Cardiac fibroblast (primary cell): ENCODE results near the gene CCNI2.
"Not testable (repeated sequence)": the region's sequence is repeated elsewhere in the genome, so short reads cannot be mapped to it uniquely, and the experiment has no call there.

Source experiments
- DNase-seq, 2 donors: peaks; one replicate each; pipeline versions ENCODE4 v3.0.0 to v3.0.0-alpha.2; 2010; ENCODE audit warnings: low read depth in 2 of 2
- H3K4me3 ChIP-seq, 2 donors: replicated peaks in 1 of 2; 1 replicate in 1 of 2; 2 replicates in 1 of 2; pipeline ENCODE4 v1.5.1; 2011; ENCODE audit warnings: low read depth in 2 of 2, low read length in 2 of 2, mild to moderate bottlenecking in 2 of 2, moderate library complexity in 1 of 2
- CTCF ChIP-seq: IDR thresholded peaks from one replicate; pipeline ENCODE4 v1.5.1; 2011; ENCODE audit warnings: low read depth, mild to moderate bottlenecking, low read length, inconsistent platforms

The CCNI2 gene

DNA sequence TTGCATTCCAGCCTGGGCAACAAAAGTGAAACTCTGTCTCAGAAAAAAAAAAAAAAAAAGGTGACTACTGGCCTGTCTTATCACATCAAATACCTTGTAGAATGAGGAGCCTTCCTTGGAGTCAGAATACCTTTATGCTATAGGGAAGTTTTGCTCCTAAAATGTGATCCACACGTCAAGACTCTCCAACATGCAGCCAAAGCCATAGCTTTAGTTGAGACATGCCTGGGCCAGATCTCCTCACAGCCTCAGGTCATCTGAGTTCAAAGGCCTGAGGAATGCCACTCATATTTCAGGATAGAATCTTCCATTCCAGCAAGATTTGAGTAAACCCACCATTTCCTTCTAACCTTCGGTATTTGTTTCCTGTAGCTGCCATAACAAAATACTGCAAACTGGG is 52.2 kb downstream of the CCNI2 start:
- no peak for DNase-seq
- no peak for TF ChIP-seq CTCF
- H3K4me3 ChIP-seq, result no peak overlapping the region

DNA sequence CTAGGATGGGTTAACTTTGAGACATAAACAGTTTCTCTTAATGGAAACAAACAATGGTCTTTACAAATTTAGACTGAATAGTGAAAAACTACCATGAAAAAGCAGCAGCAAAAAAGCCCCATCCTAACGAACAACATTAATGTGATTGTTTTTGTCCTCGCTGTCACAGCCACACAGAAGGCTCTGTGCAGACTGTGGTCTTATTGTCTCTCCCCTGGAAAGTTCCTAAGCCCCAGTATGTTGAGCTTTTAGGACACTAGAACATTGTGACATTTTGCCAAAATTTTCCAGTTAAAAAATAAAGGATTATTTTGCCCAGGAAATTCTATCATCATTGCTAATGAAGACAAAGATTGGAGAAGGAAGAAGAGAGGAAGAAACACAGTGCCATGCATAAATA is 53.3 kb downstream of the CCNI2 start:
- TF ChIP-seq CTCF, result no peak
- DNase-seq, result no peak
- no peak overlapping the region for H3K4me3 ChIP-seq

GRCh38 chr5:132802044-132802684 is 54.9 kb downstream of the CCNI2 start:
- DNase-seq, result no peak
- no peak overlapping the region for H3K4me3 ChIP-seq
- TF ChIP-seq CTCF, result no peak

GRCh38 chr5:132802685-132803066 is 55.5 kb downstream of the CCNI2 start:
- H3K4me3 ChIP-seq, DNase-seq: not testable (repeated sequence)
